ENCODE data around the gene SNAPC5.
"Not testable (repeated sequence)": the region's sequence is repeated elsewhere in the genome, so short reads cannot be mapped to it uniquely, and the experiment has no call there.

SNAPC5 gene

GRCh38 chr15:66462627-66463026, 34.9 kb downstream of the SNAPC5 start:
- DNase-seq = no peak
- in situ Hi-C loops (cut with MboI; ENCODE audit: low pct_unique_long_range_greater_than_20kb, low sequenced_read_pairs) = no loop called here

GRCh38 chr15:66461917-66462316, 35.6 kb downstream of the SNAPC5 start:
- in situ Hi-C loops (cut with MboI; ENCODE audit: low pct_unique_long_range_greater_than_20kb, low sequenced_read_pairs) = no loop called here
- no peak for DNase-seq

DNA sequence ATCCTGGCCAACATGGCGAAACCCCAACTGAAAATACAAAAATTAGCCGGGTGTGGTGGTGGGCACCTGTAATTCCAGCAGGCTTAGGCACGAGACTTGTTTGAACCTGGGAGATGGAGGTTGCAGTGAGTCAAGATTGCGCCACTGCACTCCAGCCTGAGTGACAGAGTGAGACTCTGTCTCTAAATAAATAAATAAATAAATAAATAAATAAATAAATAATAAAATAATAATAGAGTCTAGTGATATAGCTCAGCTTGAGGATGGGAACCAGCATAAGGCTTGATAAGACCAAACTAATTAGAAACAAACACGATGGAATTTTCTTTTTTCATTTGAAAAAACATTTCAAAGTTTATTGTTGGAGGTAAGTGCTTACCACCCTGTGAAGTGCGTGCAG, 36.3 kb downstream of the SNAPC5 start:
- DNase-seq = not testable (repeated sequence)

GRCh38 chr15:66459818-66460615, 37.5 kb downstream of the SNAPC5 start:
- in situ Hi-C loops (cut with MboI; ENCODE audit: low pct_unique_long_range_greater_than_20kb, low sequenced_read_pairs) = no loop called here

More for the DNA sequence above, 36.3 kb downstream of the SNAPC5 start:
- in situ Hi-C loops (cut with MboI; ENCODE audit: low pct_unique_long_range_greater_than_20kb, low sequenced_read_pairs) = not testable (repeated sequence)

DNA sequence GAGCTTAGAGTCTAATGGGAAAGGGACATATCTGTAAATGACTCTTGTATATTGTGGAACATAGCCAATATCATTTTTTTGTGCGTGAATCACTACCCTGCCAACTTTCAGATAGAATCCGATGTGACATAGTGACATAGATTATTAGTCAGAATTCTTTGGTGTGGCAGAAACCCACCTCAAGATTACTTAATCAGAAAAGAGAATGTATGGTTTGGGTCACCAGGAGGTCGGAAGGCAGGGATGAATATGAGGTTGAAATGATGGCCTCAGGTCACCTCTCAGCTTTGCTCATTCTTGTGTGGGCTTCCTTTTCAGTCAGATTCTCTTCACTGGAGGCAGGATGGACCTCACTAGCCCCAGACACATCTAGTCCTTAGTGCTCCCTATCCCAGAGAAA, 41.4 kb downstream of the SNAPC5 start:
- in situ Hi-C loops (cut with MboI; ENCODE audit: low pct_unique_long_range_greater_than_20kb, low sequenced_read_pairs) = no loop called here
- DNase-seq = no peak

More at GRCh38 chr15:66459818-66460615, 37.5 kb downstream of the SNAPC5 start:
- no peak for DNase-seq

DNA sequence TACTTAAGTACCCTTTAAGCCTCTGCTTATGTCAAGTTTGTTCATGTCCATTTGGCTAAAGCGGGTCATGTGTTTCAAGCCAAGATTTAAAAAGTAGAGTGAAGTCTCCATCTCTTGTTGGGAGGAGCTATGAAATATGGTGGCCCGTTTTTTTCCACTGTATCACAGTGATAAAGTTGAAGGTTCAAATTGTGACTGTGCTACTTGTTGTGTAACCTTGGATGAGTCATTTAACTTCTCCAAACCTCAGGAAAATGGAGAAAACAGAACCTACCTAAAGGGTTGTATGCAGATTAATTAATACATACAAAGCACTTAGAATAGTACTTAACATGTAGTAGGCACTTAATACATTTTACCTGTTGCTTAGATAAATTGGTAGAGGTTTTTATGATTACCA, 43.4 kb downstream of the SNAPC5 start:
- DNase-seq = no peak
- in situ Hi-C loops (cut with MboI; ENCODE audit: low pct_unique_long_range_greater_than_20kb, low sequenced_read_pairs) = no loop called here

DNA sequence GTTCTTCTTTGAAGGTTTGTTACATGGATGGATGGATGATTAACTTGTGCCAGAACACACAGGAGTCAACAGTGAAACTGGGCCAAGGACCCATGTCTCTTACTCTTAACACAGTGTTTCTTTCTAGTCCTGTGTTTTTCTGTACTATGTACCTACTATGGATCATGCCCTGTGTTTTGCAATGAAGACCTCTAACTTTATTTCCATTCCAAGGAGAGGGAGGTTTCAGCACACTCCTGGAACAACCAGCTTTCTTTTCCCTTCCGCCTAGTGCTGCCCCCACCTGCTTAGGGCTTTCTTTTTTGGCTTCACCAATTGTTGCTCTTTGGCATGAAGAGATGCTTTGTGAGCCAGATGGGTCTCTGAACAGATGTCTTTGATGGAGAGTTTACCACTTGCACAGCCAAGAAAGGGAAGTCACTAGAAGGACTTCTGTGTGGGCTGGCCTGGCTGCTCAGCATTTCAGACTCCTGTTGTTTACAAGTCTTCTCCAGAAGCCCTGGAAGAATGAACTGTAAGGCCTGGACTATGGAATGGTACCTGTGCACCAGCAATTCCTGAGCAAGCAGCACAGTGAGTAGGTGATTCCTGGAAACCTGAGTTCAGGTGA, 44.5 kb downstream of the SNAPC5 start:
- in situ Hi-C loops (cut with MboI; ENCODE audit: low pct_unique_long_range_greater_than_20kb, low sequenced_read_pairs) = no loop called here
- peak; percentile 44 for DNase-seq

DNA sequence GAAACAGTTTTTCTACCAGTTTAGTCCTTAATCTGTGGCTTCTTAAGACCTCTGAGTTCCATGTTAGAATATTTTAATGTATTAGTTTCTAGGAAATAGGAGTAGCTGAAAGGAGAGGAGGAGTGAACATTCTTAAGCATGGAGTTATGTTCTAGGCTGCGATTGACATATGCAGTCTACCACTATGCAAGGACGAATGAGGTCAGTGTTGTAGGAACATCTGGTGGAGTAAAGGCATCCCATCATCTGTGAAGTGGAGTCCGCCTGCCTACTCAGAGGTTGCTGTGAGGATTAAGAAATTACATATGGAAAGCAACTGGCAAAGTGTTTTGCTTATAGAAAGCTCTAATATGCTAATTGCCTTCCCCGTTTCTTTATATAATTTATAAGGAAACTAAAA, 45.1 kb downstream of the SNAPC5 start:
- no peak for DNase-seq
- in situ Hi-C loops (cut with MboI; ENCODE audit: low pct_unique_long_range_greater_than_20kb, low sequenced_read_pairs) = no loop called here

All from KBM-7 (cell line).